ENCODE measurements around the gene ST8SIA6.
"Not testable (repeated sequence)": the region's sequence is repeated elsewhere in the genome, so short reads cannot be mapped to it uniquely, and the experiment has no call there.

The ST8SIA6 gene, protein sequence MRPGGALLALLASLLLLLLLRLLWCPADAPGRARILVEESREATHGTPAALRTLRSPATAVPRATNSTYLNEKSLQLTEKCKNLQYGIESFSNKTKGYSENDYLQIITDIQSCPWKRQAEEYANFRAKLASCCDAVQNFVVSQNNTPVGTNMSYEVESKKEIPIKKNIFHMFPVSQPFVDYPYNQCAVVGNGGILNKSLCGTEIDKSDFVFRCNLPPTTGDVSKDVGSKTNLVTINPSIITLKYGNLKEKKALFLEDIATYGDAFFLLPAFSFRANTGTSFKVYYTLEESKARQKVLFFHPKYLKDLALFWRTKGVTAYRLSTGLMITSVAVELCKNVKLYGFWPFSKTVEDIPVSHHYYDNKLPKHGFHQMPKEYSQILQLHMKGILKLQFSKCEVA
- long read RNA-seq, donor 1, partial matches to known transcripts, result 0 of 1 reads
- long read RNA-seq, donor 1, other reads (novel, unspliced or antisense), result 0 of 1 reads
- long read RNA-seq, donor 2, result 0 reads
- long read RNA-seq, donor 3, result 0 reads
- long read RNA-seq, donor 4, result 0 reads
- long read RNA-seq, donor 5, result 0 reads
- long read RNA-seq, donor 6, result 0 reads
- long read RNA-seq, donor 7, result 0 reads
- long read RNA-seq, donor 8, result 0 reads

DNA sequence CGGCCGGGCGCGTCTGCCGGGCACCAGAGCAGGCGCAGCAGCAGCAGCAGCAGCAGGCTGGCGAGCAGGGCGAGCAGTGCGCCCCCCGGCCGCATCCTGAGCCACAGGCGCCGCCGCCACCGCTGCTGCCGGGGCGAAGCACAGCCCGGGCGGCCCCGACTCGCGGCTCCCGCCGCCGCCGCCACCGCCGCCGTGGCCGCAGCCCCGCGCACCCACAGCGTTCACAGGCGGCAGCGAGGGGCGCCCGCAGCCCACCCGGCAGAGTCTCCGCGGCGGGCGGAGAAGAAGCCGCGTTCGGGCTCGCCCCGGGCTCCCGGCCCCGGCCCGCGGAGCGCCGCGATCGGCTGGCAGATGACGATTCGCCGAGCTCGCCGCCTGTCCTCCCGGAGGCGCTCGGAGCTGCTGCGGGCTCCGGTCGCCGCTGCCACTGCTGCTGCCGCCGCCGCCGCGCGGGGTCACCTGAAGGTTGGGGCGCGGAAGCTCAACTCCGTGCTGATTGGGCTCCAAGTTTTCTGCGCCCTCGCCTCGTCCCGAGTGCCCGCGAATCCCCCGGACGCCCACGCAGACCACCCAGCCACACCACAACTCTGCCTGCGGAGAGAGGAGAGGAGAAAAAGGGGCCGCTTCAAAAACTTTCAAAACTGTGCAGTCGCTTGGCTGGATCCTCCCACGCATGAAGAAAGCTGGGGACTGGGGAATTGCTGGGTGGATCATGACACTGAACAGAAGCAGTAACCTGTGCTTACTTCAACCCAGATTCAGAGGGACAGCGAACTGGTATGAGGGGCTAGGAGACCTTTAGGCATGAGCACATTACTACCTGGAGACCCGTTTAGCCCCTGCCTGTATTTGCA, at the start of gene ST8SIA6:
ST8SIA6 (minus strand) TSS at position 435 of the 854 bp plus-strand sequence; CDS start at position 95, 340 bp downstream.
- peak; percentile 77 for DNase-seq

DNA sequence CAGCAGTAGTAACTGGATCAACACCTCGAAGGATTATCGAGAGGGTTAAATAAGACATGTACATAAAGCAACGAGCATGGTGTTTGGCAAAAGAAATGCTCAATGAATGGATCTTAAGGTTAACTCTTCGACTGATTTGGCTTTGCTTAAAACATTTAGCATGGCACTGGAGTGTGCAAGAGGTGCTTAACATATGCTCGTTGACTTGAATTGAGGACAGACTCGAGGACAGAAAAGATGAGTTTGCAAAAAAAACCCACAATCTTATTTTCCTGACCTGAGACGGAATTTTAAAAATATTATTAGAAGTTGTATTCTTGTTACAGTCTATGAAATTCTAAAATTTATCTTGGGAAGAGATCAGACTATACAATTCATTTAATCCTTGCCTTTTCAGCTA, 49.4 kb upstream of the ST8SIA6 start:
- DNase-seq, result no peak

DNA sequence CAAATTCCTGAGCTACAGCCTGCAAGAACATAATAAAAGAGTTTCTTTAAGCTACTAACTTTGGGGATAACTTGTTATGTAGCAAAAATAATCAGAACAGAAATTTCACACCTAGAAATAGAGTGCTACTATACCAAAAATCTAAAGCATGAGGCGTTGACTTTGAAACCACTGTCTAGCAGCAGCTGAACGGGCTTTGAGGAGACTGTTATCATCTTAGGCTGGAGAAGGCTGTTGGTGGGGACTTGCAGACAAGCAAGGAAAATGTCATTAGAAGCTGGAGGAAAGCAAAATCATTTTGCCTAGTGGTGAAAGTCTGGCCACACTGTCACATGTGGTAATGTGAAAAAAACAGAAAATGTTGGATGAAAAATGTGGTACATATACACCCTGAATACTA, 48.4 kb upstream of the ST8SIA6 start:
- no peak for DNase-seq

DNA sequence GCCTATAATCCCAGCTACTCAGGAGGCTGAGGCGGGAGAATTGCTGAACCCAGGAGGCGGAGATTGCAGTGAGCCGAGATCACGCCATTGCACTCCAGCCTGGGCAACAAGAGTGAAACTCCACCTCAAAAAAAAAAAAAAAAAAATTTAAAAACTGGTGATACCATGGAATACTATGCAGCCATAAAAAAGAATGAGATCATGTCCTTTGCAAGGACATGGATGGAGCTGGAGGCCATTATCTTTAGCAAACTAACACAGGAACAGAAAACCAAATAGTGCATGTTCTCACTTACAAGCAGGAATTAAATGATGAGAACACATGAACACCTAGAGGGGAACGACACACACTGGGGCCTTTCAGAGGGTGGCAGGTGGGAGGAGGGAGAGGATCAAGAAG, 44.6 kb upstream of the ST8SIA6 start:
- DNase-seq, result not testable (repeated sequence)

DNA sequence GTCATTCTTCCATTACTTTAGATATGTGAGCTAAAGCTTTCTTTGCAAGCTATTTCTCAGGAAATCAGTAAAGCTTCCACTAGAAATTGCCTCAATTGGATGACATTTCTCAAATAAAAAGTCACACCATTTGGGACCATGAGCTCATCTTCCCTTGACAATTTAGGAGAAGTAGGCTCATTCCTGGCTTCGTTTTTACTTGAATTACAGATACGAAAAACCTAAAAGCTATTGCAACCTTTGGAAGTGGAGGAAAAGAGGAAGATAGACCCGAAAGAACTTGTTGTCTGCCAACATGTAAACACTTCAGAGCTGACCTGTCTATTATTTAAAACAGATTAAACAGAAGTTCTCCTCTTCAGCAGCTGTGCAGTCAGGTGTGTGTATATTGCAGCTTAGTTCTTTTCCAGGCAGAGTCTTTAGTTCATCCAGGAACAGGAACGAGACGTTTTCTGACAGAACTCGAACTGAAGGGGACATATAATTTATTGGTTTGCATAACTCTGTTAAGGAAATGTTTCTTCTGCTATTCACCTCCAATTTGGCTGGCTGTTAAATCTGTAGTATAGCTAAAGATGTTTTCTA, 43.1 kb upstream of the ST8SIA6 start:
- no peak for DNase-seq

DNA sequence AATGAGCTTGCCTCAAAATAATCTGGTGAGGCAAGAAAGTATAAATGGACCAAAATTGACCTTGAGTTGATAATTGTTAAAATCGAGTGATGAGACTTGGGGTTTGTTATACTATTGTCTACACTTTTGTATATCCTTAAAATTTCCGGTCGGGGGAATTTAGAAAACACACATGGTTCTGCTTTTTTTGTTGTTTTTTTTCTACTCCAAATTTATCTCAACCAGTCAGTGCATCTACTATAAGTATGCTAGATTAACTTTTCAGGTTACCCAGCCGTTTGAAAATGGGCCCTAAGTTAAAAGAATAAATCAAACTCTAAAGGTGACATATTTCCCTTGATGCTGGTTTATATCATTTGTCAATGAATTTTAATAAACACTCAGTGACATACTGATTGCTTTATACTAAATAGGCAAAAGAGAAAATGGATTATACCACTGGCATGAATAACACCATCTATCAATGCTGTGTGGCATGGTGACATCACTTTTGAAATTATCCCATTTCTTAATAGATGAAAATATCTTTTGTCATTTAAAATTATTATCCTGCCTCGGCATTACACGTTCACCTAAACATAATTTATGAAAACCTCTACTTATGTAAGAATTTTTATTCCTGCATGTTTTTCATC, 40.3 kb upstream of the ST8SIA6 start:
- DNase-seq, result no peak

DNA sequence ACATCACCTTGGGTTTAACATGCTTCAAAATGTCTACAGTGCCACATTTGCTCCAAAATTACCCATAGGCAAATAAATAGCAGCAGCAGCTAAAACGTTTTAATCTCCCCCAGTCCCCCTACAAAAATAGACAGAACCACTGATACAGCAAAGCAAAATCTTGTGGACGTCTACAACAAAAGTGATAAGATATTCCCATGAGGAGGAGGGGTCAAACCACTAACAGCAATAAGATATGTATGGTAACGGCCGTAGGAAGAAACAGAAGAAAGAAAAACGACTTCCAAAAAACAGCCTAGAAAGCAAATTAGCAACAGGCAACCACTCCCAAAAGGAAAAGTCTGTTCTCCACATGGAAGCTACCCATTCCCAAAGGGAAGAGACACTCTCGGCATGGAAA, 34.5 kb upstream of the ST8SIA6 start:
- no peak for DNase-seq

DNA sequence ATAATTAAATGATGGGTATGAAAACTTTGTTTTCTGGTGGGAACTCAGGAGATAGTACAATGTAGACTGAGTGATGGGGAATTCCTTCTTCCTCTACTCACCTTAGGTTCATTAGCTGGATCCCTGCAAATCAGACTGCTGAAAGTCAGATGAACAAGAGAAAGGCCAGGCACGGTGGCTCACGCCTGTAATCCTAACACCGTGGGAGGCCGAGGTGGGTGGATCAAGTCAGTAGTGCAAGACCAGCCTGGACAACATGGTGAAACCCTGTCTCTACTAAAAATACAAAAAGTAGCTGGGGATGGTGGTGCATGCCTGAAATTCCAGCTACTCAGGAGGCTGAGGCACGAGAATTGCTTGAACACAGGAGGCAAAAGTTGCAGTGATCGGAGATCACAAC, 28.7 kb upstream of the ST8SIA6 start:
- no peak for DNase-seq

DNA sequence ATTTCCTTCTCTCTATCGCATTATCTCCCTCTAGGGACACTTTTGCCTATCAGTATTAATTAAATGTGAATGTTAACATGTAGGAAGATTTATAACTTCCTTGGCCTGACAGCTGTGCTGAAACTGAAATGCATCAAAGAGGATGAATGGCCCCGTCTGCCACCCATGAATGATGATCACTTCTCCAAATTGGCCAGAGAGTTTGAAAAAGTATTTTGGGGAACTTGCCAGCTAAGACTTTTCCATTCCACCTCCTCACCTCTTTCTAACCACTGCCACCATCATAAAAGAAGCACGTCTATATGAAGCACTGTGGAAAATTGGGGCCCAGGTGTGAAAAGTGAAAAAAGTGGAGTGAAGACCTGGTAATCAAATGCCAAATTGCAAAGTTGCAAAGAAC, 25.4 kb upstream of the ST8SIA6 start:
- no peak for DNase-seq

DNA sequence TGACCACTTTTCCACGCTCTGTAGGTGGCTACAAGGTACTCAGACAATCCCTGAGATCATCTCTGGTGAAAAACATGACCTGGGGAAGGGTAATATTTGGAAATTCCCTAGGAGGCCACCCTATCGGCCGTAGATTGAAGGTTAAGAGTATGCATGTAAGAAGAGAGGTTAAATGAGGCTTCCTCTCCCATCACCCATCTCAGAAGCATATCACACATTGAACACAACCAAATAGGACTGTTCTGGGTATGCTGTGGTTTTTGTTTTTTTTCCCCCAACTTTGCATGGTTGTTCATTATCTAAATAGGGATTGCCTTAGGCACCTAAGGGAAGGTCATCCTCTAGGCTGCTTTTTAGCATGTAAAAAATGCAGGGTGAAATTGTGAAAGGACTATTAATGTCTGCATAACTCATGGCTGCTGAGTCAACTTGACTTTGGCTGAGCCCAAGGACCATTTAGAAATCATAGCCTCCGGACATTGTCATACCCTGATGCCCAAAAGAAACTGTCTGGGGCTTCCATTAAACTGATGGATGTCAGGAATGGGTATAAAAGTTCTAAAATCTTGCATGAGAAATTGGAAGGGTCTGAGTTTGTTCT, 24.7 kb upstream of the ST8SIA6 start:
- DNase-seq, result no peak

DNA sequence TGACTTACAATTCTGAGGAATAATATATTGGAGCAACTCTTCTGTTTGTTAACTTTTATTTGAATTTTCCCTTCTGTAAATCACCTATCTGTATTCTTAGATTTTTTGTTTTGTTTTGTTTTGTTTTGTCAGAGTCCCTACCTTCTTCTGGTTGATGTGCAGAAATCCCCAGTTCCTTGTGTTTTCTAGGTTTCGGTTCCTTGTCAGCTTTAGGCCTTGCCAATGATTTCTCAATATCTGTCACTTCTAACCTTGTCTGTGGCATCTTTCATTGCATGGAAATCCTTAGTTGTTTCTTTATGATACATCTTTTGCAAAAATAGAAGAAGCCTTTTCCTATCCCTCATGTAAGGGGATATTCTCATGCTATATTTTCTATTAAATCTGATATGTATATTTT, 21.7 kb upstream of the ST8SIA6 start:
- no peak for DNase-seq

DNA sequence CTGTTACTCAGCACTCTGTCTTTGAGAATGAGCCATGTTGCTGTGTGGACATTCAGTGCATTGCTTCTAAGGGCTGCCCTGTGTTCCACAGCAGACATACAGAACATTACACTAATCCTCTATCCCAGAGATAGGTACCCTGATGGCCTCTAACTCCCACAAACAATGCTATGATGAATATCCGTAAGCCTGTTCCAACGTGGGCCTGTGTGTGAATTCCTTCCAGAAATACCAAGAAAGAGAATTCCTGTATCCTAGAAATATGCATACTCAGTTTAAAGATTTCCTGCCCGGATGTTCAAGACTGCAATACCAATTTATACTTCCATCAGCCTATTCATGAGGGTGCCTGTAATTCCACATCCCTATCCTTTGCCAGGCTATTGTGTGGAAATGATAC, 21.3 kb upstream of the ST8SIA6 start:
- DNase-seq, result no peak

DNA sequence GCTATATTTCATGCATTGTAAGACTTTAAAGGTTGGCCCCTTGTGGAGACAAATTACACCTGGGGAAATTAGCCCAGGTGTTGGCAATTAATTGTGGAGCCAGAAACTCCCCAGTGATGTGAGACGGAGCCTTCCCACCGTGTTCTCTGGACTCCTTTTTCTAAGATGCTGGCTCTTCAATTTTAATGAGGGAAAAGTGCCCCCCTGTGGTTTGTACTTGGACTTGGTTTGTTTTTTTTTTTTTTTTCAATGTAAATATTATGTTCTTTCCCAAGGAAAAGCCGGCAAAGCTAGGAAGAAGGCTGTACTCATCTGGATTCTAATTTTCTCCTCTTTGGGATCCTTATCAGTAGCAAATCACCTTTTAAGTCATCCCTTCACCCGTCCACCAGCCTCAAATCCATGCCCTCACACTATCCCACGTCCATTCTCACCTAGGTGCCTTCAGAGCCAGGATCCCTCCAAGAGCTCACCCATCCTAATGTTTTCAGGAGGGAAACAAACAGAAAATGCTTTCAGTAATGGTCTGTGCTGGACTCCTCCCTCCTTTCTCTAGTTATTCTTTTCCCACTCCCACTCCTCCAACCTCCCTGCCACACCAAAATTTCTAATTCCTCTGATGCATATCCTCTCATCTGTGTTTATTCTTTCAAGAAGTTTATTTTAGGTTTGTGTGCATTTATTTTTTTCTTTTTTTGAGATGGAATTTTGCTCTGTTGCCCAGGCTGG, 20.4 kb upstream of the ST8SIA6 start:
- no peak for DNase-seq

DNA sequence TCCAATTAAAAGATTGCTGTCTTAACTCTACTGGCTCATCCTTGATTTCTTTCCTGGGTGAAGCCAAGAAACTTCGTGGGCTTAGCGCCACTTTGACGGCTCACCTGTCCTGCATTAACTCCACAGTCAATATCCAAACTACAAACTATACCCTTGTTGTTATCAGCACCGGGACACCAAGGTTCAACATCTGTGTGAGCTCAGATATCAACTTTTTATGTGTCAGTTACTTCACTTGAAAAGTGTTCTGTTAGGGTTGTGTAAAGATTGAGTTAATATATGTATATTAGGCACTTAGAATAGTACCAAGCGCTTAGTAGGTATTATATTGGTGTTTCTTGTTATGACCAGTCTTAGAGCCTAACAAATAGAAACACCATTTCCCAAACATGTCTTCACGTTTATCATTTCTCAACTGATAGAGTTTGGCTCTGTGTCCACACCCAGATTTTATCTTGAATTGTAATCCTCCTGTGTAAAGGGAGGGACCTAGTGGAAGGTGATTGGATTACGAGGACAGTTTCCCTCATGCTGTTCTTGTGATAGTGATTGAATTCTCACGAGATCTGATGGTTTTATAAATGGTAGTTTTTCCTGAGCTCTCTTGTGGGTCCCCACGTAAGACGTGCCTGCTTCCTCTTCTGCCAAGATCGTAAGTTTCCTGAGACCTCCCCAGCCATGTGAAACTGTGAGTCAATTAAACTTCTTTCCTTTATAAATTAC, 19.0 kb upstream of the ST8SIA6 start:
- DNase-seq, result no peak

DNA sequence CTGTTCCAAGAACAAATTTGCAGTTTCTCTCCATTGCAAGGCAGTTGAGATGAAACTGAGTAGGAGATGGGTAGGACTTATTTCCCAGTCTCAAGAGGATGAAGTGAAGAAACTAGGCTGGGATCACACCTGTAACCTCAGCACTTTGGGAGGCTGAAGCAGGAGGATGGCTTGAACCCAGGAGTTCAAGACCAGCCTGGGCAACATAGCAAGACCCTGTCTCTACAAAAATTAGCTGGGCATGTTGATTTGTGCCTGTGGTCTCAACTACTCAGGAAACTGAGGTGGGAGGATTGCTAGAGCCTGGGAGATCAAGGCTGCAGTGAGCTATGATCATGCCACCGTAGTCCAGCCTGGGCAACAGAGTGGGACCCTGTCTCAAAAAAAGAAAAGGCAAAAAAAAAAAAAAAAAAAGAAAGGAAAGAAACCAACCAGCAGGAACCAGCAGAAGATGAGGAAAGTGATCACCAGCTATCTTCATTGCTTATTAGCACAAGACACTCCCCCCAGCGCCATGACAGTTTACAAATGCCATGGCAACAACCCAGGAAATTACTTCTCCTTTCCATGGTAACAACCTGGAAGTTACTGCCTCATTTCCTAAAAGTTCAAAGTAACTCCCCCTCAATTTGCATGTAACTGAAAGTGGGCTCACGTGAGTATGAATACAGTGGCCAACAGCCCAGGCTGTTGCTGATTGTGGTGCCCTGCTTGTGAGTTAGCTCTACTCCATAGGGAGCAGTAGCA, 18.3 kb upstream of the ST8SIA6 start:
- DNase-seq, result no peak

DNA sequence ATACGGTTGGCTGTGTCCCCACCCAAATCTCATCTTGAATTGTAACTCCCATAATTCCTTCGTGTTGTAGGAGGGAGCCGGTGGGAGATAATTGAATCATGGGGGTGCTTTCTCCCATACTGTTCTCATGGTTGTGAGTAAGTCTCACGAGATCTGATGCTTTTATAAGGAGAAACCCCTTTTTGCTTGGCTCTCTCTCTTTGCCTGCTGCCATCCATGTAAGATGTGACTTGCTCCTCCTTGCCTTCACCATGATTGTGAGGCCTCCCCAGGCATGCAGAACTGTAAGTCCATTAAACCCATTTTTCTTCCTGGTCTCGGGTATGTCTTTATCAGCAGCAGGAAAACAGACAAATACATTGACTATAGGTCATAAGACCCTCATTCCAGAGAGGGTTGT, 15.9 kb upstream of the ST8SIA6 start:
- DNase-seq, result no peak

DNA sequence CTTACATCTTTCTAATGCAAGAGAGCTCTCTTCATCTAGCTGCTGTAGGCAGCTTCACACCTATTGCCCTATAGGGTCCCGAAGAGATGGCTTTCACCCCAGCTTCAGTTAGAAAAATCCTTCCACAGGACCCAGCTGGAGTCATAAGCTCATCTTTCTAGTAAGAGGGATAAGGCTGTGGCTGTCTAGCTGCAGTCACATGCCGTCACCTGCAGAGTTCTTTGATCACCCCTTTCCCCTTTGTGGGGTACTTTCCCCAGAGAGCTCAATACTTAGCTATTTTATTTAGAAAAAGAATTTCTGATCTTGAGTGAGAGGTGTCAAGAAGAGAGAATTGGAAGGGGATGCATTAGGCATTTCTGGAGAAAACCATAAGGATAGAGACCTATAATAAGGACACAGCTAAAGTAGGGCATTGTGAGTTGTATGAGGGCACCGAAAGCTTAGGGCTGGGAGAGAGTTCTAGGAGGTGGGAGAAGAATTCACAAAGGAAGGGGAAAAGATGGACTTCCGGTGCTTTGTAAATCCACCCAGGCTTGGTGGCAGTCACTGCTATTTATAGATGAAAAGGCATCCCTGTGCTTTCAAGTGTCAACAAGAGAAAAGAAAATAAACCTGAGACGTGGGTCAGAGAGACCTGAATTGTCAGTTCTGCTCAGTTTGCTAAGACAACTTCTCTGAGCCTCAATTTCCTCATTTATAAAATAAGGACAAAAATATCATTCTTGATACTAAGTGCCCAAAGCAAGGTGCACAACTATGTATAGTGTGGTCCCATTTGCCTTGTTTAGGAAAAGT, 11.1 kb upstream of the ST8SIA6 start:
- DNase-seq, result no peak

DNA sequence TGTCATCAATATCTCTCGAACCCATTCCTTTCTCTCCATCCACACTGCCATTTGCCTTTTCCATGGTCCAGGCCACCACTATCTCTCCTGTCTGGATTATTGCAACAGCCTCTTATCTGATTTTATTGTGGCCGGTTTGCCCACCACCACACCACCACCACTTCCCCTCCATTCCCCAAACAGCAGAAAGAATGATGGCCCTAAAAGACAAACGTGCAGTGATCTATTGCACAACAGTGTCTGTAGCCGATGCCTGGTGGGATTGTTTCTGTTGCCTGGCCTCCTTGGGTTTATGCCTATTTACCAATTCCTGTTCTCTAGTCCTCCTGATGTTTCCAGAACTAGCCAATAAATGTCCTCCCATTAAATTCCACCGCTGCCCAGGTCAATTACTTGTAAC, 10.2 kb upstream of the ST8SIA6 start:
- DNase-seq, result no peak

DNA sequence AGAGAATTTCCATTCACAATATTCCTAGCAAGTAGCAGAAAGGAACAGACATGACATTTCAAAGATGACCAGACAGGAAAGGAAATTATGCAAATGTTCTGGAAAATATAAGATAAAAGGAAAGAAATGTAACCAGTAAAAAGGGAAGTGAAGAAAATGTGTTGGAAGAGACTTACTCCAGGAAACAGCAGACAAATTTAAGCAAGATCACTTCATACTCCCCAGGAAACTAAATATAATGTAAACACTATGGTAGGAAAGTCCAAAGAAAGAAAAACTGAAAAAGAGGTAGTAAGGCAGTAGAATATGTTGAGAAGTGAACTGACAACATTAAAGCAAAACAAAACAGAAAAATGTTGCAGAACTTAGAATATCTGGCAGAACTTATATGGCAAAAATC, 6.4 kb upstream of the ST8SIA6 start:
- DNase-seq, result no peak
